ENCODE results near the gene SH2D6. TPM values are rescaled to one million over a fixed set of nuclear protein-coding genes. Genes with fewer than 3 reads are reported as not detected.
"Not testable (repeated sequence)": the region's sequence is repeated elsewhere in the genome, so short reads cannot be mapped to it uniquely, and the experiment has no call there.

Gene SH2D6
- total and polyA plus RNA-seq, 2 donors = 0.37 TPM; not detected in 1

DNA sequence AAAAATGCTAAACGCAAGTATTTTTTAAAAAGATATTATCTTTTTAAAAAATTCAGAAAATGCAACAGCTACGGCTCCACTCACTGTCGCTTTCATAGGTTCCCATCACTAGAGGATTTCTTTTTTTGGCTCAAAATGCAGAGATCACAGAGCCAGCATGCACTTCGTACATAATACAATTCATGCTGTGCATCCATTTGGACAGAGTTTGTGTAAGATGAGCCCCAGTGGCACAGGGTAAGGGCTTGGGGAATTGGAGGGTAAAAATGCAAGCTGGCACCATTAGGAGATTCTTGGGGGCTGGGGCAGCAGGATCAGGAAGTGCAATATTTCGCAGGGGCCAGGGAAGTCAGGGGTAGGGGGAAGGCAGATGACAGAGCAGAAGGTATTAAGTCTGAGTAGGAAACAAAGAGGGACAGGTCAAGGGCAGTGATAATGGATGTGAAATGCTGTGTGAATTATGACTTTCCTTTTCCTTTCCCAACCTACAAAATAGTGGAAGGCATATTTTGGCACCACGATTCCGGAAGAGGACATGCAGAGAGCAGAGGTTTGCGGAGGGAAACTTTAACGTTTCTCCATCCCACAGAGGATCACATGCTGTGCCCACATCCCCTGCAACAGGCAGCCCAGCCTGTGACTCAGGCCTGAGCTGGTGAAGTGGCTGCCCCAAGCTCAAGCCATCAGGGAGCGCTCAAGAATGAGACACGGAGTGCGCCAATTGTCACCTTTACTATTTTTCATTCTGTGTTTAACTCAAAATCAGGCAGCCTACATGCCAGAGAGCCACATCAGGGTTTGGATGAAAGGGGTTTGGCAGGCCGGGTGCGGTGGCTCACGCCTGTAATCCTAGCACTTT is 13.1 kb upstream of the SH2D6 start:
- Histone ChIP-seq H3K4me3 (ENCODE audit: low read depth, low read length) (no peak overlapping the region), H3K4me1 (ENCODE audit: insufficient read depth) (no peaks in the 10 kb centered on the region), H3K27ac (ENCODE audit: low read depth) (no peak overlapping the region), H3K36me3 (ENCODE audit: insufficient read depth) (peaks cover 4% of the 10 kb centered on the region)
- DNase-seq (ENCODE audit: extremely low spot score) = no peak
- WGBS = 70% methylated on average over 15 of the region's 15 CpGs

- no peaks in the 10 kb centered on the region for H3K4me1 ChIP-seq (ENCODE audit: insufficient read depth)
- no peaks in the 10 kb centered on the region for H3K36me3 ChIP-seq (ENCODE audit: insufficient read depth)
- no peak within 1 kb of the TSS for H3K4me3 ChIP-seq (ENCODE audit: low read depth, low read length)
- peak within 1 kb of the TSS; percentile 69 for H3K27ac ChIP-seq (ENCODE audit: low read depth)
- WGBS = 62% methylated on average over 12 of the region's 12 CpGs
- no peak for DNase-seq (ENCODE audit: extremely low spot score)
These were observed 8.5 kb upstream of the SH2D6 start, which contains the start of gene CAPG for GRCh38 chr2:85409845-85410583. Gene CAPG, minus strand, starts transcription at chr2:85410366. Its CDS starts 8,221 bp downstream, at chr2:85402145.

- 75% methylated on average over 13 of the region's 13 CpGs for WGBS
These were observed 7.7 kb upstream of the SH2D6 start for GRCh38 chr2:85410584-85411404.

DNA sequence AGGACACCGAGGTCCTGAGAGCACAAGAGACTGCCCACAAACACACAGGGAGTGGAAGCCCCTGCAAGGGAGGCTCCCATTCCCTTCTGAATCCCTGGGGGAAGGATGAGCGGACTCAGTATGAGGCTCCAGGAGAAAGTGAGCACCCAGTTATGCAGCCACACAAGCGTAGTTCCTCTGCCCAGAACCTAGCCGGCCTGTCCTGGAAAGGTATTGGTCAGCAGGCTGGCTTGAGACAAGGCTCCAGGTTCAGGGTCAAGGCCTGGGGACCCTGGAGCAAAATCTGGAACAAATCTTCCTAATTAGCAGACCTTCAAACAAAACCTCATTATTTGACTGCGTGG is 7.1 kb upstream of the SH2D6 start:
- Histone ChIP-seq H3K4me3 (ENCODE audit: low read depth, low read length) (no peak overlapping the region), H3K4me1 (ENCODE audit: insufficient read depth) (no peaks in the 10 kb centered on the region), H3K27ac (ENCODE audit: low read depth) (no peak overlapping the region), H3K36me3 (ENCODE audit: insufficient read depth) (no peaks in the 10 kb centered on the region)
- WGBS = 92% methylated on average over 5 of the region's 5 CpGs
- no peak for DNase-seq (ENCODE audit: extremely low spot score)

More at GRCh38 chr2:85410584-85411404, 7.7 kb upstream of the SH2D6 start:
- no peak for DNase-seq (ENCODE audit: extremely low spot score)
- H3K4me3 ChIP-seq (ENCODE audit: low read depth, low read length) = no peak overlapping the region
- H3K36me3 ChIP-seq (ENCODE audit: insufficient read depth) = no peaks in the 10 kb centered on the region
- H3K4me1 ChIP-seq (ENCODE audit: insufficient read depth) = no peaks in the 10 kb centered on the region
- peak overlapping the region; percentile 69 for H3K27ac ChIP-seq (ENCODE audit: low read depth)

- DNase-seq (ENCODE audit: extremely low spot score) = no peak
- no peaks in the 10 kb centered on the region for H3K36me3 ChIP-seq (ENCODE audit: insufficient read depth)
- H3K27ac ChIP-seq (ENCODE audit: low read depth) = peak overlapping the region; percentile 75
- peak overlapping the region; percentile 51 for H3K4me3 ChIP-seq (ENCODE audit: low read depth, low read length)
- peaks cover 3% of the 10 kb centered on the region for H3K4me1 ChIP-seq (ENCODE audit: insufficient read depth)
- 5% methylated on average over 44 of the region's 44 CpGs for WGBS
These were observed 4.7 kb upstream of the SH2D6 start for GRCh38 chr2:85413592-85414420.

GRCh38 chr2:85414421-85414759 is 4.1 kb upstream of the SH2D6 start:
- WGBS = 77% methylated on average over 5 of the region's 5 CpGs
- H3K4me3 ChIP-seq (ENCODE audit: low read depth, low read length); H3K4me1 ChIP-seq (ENCODE audit: insufficient read depth); H3K36me3 ChIP-seq (ENCODE audit: insufficient read depth); DNase-seq (ENCODE audit: extremely low spot score); H3K27ac ChIP-seq (ENCODE audit: low read depth): not testable (repeated sequence)

DNA sequence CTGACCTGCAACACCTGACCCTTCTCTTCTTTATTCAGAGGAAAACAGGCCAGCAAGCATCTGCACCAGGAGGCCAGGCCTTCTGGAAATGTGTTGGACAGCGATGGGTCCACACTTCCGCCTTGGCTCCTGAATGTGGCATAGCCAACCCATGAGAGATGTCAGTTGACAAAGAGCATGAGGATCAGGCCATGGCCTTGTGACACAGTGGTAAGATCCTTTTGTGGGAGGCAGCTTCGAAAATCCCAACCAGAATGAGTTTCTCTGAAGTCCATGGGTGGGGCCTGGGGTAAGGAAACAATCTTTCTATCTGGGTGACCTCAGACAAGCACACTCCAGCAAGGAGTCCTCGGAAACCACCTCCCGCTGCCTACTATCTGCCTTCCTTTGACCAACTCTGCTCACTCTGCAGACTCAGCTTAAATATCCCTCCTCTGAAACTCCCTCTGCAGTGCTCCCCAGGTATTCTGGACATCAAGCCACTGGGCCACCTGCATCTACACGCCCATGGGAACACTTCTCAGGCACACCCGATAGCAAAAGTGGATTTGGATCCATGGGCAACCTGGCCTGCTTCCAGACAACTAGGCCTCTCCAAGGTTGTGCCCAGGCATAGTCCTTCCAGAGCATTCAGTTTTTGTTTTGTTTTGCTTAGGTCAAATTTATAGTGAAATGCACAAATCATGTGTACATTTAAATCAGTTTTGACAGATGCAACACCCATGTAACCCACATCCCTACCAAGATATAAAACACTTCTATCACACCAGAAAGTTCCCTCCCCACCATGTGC is 3.6 kb upstream of the SH2D6 start:
- DNase-seq (ENCODE audit: extremely low spot score) = no peak
- H3K4me1 ChIP-seq (ENCODE audit: insufficient read depth) = peaks cover 3% of the 10 kb centered on the region
- H3K27ac ChIP-seq (ENCODE audit: low read depth) = no peak overlapping the region
- H3K4me3 ChIP-seq (ENCODE audit: low read depth, low read length) = no peak overlapping the region
- H3K36me3 ChIP-seq (ENCODE audit: insufficient read depth) = no peaks in the 10 kb centered on the region
- 87% methylated on average over 7 of the region's 7 CpGs for WGBS

- H3K4me1 ChIP-seq (ENCODE audit: insufficient read depth) = peaks cover 3% of the 10 kb centered on the region
- H3K36me3 ChIP-seq (ENCODE audit: insufficient read depth) = no peaks in the 10 kb centered on the region
- no peak overlapping the region for H3K27ac ChIP-seq (ENCODE audit: low read depth)
- 88% methylated on average over 12 of the region's 12 CpGs for WGBS
- H3K4me3 ChIP-seq (ENCODE audit: low read depth, low read length) = no peak overlapping the region
- no peak for DNase-seq (ENCODE audit: extremely low spot score)
These were observed 2.4 kb upstream of the SH2D6 start for GRCh38 chr2:85415980-85416650.

- Histone ChIP-seq H3K4me1 (ENCODE audit: insufficient read depth) (peaks cover 3% of the 10 kb centered on the region), H3K27ac (ENCODE audit: low read depth) (peak overlapping the region; percentile 81), H3K36me3 (ENCODE audit: insufficient read depth) (no peaks in the 10 kb centered on the region), H3K4me3 (ENCODE audit: low read depth, low read length) (peak overlapping the region; percentile 55)
- DNase-seq (ENCODE audit: extremely low spot score) = no peak
- 56% methylated on average over 17 of the region's 17 CpGs for WGBS
These were observed 628 bp downstream of the SH2D6 start for GRCh38 chr2:85419009-85419675.

DNA sequence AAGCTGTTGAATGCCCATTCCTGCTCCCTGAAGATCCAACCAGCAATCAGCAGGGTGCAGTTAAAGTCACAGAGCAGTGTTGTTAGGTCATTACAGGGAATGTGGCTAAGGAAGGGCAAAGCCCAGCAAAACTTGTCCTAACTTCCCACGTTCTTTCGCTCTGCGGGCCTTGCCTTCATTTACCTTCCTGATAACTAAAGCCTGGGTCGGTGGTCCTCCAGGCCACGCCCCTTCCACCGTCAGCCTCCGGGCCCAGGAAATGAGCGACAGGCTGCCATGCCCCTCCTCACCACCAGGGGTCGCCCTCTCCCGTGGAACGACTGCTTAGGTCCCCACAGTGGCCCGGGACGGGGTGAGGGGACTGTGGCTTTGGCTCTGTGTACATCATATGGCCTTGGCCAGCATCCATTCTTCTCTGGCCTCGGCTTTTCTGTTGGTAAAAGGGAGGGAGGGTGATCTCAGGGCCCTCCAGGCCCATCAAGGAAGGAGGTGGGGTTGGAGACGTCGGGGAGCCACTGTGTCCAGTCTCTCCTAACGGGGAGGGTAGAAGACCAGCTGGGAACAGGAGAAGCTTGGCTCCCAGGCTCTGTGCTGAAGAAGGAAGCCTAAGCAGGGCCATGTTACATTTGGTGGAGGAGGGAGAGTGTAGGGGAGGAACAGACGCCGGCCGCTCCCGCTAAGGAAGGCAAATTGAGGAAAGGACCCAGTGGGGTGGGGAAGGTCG is 2.2 kb downstream of the SH2D6 start:
- no peak for DNase-seq (ENCODE audit: extremely low spot score)
- Histone ChIP-seq H3K36me3 (ENCODE audit: insufficient read depth) (no peaks in the 10 kb centered on the region), H3K4me1 (ENCODE audit: insufficient read depth) (peaks cover 3% of the 10 kb centered on the region), H3K27ac (ENCODE audit: low read depth) (peak overlapping the region; percentile 85), H3K4me3 (ENCODE audit: low read depth, low read length) (no peak overlapping the region)
- 18% methylated on average over 22 of the region's 22 CpGs for WGBS

Measured in urinary bladder (tissue), 4 donors.